Subcutaneous abdominal adipose tissue (tissue), 5 donors: ENCODE measurements around the gene EEF1AKMT2.

Source experiments
- H3K27ac ChIP-seq: one replicate; pipeline ENCODE4 v1.7.0; 2013; ENCODE audit warnings: low read depth, mild to moderate bottlenecking, inconsistent platforms, low read length, moderate library complexity
- H3K27me3 ChIP-seq, 5 donors: one replicate each; pipeline ENCODE4 v1.7.0; 2013; ENCODE audit warnings: low read length in 5 of 5, inconsistent platforms in 1 of 5; ENCODE audit not compliant: control insufficient read depth in 5 of 5, insufficient read depth in 4 of 5
- H3K36me3 ChIP-seq, 5 donors: one replicate each; pipeline ENCODE4 v1.7.0; 2013; ENCODE audit warnings: low read length in 5 of 5; ENCODE audit not compliant: control insufficient read depth in 5 of 5, insufficient read depth in 5 of 5
- H3K4me1 ChIP-seq, 5 donors: one replicate each; pipeline ENCODE4 v1.7.0; 2013; ENCODE audit warnings: low read length in 5 of 5, mild to moderate bottlenecking in 3 of 5, moderate library complexity in 1 of 5; ENCODE audit not compliant: control insufficient read depth in 5 of 5, insufficient read depth in 5 of 5
- H3K4me3 ChIP-seq, 5 donors: one replicate each; pipeline ENCODE4 v1.7.0; 2013; ENCODE audit warnings: low read length in 5 of 5, low read depth in 1 of 5
- H3K9ac ChIP-seq, 5 donors: one replicate each; pipeline ENCODE4 v1.7.0; 2013; ENCODE audit warnings: low read length in 5 of 5, mild to moderate bottlenecking in 4 of 5, moderate library complexity in 3 of 5
- H3K9me3 ChIP-seq, 5 donors: one replicate each; pipeline ENCODE4 v1.7.0; 2013; ENCODE audit warnings: low read length in 5 of 5; ENCODE audit not compliant: control insufficient read depth in 5 of 5
- donor health status: healthy.
- donor health status: healthy.
- donor health status: healthy.
- donor health status: healthy.
- donor health status: healthy.

EEF1AKMT2 gene

DNA sequence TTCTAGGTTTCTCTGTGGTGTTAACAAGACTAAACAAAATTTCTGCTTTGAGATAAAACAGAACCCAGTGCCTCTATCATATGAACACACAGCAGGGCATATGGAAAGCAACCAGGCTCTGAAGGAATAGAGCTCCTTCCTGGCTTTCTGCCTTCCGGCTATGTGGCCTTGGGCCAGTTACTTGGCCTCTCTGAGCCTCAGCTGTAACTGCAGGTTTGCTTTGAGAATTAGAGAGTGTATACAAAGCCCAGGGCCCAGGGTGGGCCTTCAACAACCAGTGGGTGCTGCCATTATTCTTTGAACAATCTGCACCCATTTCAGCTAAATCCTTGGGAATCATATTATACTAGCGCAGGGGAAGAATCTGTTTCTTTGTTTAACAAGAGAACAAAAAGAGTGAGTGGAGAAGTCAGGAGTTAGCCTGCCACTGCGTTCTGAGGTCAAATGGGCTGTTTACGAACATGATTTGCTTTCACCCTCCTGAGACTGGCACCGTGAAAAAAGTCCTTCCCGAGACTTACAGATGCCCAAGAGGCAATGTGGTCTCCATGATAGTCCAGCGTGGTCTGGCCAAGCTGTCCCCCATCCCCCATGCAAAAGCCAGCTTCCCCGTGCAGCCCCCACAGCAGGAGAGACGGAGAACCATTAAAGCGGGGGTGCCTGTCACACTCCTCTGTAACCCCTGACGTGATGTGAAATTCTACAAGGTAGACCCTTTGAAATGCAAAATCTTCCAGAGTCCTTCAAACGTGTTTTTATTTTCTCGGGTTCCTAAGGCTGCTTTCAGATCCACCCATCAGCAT lies 52.4 kb downstream of the EEF1AKMT2 start:
- H3K9ac ChIP-seq, result peak overlapping the region in 4 of 5 donors; percentile 1 to 72 (median 37)
- H3K4me3 ChIP-seq, result no peak overlapping the region
- H3K4me1 ChIP-seq, result peaks cover 38 to 92% (median 86%) of the 10 kb centered on the region in 5 donors

DNA sequence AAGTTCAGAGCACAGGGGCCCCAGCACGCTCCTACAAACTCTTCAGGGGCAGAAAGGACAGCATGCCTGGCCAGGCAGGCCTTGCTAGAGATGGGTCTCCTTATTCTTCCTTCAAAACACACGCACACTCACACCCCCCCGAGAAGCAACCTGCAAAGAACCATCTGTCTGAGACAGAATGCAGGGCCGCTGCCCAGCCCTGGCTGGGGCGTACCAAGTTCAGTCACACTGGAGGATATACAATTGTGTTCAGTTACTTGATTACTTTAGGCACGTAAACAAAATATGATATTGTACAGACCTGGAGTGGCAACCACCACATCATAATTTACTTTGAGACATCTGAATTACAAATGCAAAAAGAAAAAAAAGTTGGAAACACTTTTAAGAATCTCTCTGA lies 53.2 kb downstream of the EEF1AKMT2 start:
- Histone ChIP-seq H3K27ac (peak overlapping the region; percentile 90), H3K27me3 (no peaks in the 10 kb centered on the region), H3K9me3 (no peaks in the 10 kb centered on the region), H3K36me3 (peaks cover 0 to 6% (median 0%) of the 10 kb centered on the region in 5 donors), H3K4me1 (peaks cover 40 to 98% (median 94%) of the 10 kb centered on the region in 5 donors), H3K4me3 (no peak overlapping the region), H3K9ac (peak overlapping the region in 1 of 5 donors; percentile 10)

More for the DNA sequence above, 52.4 kb downstream of the EEF1AKMT2 start:
- Histone ChIP-seq H3K27me3 (no peaks in the 10 kb centered on the region), H3K36me3 (peaks cover 0 to 4% (median 0%) of the 10 kb centered on the region in 5 donors), H3K27ac (peak overlapping the region; percentile 90), H3K9me3 (no peaks in the 10 kb centered on the region)

DNA sequence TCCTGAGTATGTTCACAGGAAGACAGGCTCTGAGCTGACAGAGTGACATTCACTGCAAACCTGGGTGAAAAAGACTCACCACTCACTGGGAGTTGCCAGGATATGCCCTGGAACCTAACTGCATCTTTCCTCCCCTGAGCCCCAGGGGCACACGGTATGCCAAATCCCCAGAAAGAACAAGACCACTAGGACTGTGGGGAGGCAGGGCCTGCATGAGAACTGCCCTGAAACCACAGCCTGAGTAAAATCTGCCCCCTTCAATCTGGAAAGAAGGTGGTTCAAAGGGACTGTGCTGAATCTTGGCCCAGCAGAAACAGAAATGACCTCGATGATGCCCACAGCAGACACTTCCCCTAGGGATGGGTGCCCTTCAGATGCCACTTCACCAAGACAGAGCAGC lies 54.0 kb downstream of the EEF1AKMT2 start:
- Histone ChIP-seq H3K36me3 (peaks cover 0 to 6% (median 0%) of the 10 kb centered on the region in 5 donors), H3K4me3 (no peak overlapping the region), H3K4me1 (peaks cover 45 to 100% (median 100%) of the 10 kb centered on the region in 5 donors), H3K27ac (peak overlapping the region; percentile 90), H3K9me3 (no peaks in the 10 kb centered on the region), H3K27me3 (no peaks in the 10 kb centered on the region), H3K9ac (peak overlapping the region in 2 of 5 donors; percentile 21 to 45)

DNA sequence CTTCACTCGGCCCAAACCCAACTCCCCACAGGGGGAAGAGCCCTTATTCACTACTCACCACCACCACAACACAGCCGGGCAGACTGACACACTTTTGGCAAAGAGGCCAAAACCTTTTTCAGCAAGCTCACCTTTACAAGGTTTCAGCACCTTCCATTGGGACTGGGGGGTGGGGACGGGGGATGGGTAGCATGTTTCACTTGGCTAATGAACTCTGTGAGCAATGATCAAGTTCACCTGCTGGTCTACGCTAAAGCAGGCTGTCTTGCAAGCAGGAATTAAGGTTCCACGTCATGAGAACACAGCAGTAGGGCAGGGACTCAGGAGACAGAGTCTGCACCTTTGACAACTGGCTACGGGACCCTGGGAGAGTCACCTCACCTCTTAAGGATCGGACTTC lies 54.5 kb downstream of the EEF1AKMT2 start:
- Histone ChIP-seq H3K4me3 (peak overlapping the region in 1 of 5 donors; percentile 24), H3K27me3 (no peaks in the 10 kb centered on the region), H3K4me1 (peaks cover 42 to 100% (median 99%) of the 10 kb centered on the region in 5 donors), H3K36me3 (peaks cover 0 to 6% (median 0%) of the 10 kb centered on the region in 5 donors), H3K9me3 (no peaks in the 10 kb centered on the region), H3K27ac (peak overlapping the region; percentile 90), H3K9ac (peak overlapping the region in 2 of 5 donors; percentile 21 to 28)

DNA sequence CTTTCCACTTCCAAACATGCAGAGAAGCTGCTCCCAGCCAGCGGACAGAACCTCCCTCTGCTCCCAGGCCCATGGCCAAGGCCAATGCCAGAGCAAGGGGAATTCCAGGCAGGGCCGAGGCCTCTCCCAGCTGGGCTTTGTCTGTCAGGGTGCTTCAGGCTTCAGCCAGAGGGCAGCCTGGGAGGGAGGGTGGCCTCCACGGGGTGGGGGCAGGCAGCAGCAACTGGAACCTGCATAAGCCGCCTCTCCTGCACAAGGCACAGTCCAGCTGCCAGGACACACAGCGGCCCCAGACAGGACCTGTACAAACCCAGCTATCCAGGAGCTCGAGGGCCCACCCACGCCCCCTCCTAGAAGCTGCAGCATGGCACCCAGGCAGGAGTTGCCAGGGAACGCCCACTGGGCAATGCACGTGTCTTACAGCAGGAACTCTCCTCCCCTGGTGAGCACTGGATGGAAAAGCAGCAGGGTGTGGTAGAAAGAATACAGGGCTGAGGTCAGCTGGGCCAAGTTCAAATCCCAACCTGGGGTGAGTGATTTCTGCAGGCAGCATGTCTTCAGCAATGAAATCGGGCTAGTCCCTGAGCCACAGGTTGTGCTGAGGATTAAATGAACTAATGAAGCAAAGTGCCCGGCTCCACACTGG lies 55.1 kb downstream of the EEF1AKMT2 start:
- Histone ChIP-seq H3K27ac (peak overlapping the region; percentile 90), H3K9ac (peak overlapping the region in 2 of 5 donors; percentile 32 to 54), H3K4me1 (peaks cover 39 to 100% (median 93%) of the 10 kb centered on the region in 5 donors), H3K36me3 (peaks cover 0 to 8% (median 0%) of the 10 kb centered on the region in 5 donors), H3K4me3 (peak overlapping the region in 4 of 5 donors; percentile 13 to 46 (median 28)), H3K9me3 (no peaks in the 10 kb centered on the region), H3K27me3 (no peaks in the 10 kb centered on the region)

DNA sequence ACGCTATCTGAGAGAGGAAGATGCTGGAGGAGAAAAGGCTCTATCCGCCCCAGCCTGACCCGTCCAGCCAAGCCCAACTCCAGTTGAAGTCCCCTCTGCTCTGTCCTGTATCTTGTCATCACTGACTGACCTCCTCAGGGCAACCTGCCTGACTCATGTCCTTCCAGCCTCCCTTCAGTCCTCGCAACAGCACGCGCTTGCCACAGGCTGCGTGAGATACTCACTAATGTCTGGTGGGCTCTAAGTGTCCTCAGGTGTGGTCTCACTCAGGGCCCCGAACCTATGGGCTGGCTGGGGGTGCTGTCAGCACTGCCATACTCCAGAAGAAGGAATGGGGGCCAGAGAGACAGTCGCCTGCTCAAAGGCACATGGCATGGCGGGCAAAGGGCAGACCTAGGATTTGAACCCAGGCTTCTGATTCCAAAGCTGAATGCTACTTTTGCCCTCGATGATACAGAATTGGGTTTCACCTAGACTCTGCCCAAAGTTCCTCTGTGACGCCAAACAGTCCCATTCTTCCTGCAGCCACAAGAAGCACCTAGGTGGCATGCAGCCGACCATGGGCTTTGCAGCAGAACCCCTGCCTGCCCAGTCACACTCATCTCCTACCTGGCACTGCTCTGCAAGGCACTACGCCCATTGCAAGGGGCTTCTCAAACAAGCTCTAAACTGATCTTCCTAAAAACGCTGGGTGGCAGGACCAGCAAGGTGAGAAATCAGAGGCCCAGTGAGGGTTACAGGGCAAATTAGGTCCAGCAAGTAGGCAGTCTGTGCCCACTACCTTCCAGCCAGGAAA lies 56.0 kb downstream of the EEF1AKMT2 start:
- peak overlapping the region; percentile 90 for H3K27ac ChIP-seq
- H3K27me3 ChIP-seq, result no peaks in the 10 kb centered on the region
- H3K4me3 ChIP-seq, result peak overlapping the region in 4 of 5 donors; percentile 11 to 46 (median 32)
- no peaks in the 10 kb centered on the region for H3K9me3 ChIP-seq
- H3K36me3 ChIP-seq, result peaks cover 0 to 8% (median 0%) of the 10 kb centered on the region in 5 donors
- H3K4me1 ChIP-seq, result peaks cover 35 to 94% (median 86%) of the 10 kb centered on the region in 5 donors
- peak overlapping the region in 3 of 5 donors; percentile 9 to 54 (median 32) for H3K9ac ChIP-seq

DNA sequence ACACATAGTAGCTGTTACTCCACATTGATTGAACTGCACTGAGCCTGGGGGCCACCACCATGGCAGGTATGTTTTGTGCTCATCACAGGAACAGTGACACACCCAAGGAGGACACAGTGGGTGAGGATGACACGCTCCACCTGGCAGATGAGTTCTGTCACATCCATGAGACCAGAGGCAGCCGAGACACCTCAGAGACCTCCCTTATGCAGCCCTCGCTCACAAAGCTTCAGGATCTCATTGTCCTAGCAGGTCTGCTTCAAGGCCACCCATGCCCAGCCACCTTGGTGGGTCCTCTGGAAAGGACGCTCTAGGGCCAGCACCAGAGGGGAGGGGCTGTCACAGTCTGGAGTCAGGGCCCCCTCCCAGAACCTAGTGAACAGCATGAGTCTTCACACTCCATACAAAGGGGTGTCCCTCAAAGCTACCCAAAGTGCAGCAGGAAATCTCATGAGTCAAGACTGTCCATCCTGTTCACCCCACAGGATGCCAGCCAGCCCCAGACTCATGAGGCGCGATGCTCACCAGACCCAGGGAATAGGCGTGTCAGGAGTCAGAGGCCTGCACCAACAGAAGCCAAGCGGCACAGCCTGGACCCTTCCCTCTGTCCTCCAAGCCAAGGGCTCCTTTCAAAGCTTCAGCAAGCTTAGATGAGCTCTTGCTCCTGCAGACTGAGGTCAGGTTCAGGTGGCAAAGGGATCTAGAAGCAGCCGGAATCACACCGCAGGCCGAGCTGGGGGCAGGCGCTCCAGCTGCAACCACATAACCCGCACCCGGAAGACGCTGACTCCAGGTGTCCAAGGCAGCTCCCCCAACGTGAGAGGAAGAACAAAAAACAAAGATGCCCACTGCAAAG lies 57.1 kb downstream of the EEF1AKMT2 start:
- H3K9ac ChIP-seq, result peak overlapping the region in 1 of 5 donors; percentile 17

DNA sequence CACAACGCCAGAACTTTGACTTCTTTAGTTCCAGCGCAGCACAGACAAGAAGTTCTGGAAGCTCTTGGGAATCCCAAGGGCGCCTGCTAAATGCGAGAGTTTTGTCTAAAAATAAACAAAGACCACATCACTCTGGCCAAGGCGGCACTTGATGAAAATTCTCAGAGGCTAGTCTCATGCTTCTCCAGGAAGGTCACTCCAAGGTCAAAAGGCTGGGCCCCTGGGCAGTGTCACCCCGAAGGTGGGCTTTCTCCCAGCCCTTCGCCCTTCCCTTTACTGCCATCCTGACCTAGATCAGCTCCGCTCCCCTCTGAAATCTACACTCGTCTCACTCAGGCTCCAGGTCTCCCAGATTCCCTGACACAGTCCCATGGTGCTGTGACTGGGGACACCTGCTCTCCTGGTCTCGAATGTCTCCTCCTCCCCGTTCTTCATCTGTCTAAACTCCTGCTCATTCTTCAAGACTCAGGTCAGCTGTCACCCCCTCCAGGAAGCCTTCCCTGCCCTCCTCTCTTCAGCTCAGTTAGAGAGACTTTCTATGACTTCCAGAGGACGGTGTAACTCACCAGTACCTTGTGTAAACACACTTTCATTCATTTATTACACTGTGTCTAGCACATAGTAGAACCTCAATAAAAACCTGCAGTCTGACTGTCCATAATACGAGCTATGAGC lies 58.0 kb downstream of the EEF1AKMT2 start:
- Histone ChIP-seq H3K9ac (peak overlapping the region in 4 of 5 donors; percentile 17 to 54 (median 50)), H3K27me3 (no peaks in the 10 kb centered on the region), H3K4me1 (peaks cover 41 to 94% (median 86%) of the 10 kb centered on the region in 5 donors), H3K36me3 (peaks cover 0 to 8% (median 0%) of the 10 kb centered on the region in 5 donors), H3K4me3 (no peak overlapping the region), H3K9me3 (no peaks in the 10 kb centered on the region), H3K27ac (peak overlapping the region; percentile 90)

More for the DNA sequence above, 57.1 kb downstream of the EEF1AKMT2 start:
- Histone ChIP-seq H3K4me3 (no peak overlapping the region), H3K4me1 (peaks cover 35 to 94% (median 86%) of the 10 kb centered on the region in 5 donors), H3K9me3 (no peaks in the 10 kb centered on the region), H3K36me3 (peaks cover 0 to 8% (median 0%) of the 10 kb centered on the region in 5 donors), H3K27me3 (no peaks in the 10 kb centered on the region), H3K27ac (peak overlapping the region; percentile 90)
